Activated naive CD8-positive, alpha-beta T cell treated with anti-CD3 and anti-CD28 coated beads for 36 hours (primary cell): ENCODE data around the gene WWOX. TPM values are rescaled to one million over a fixed set of nuclear protein-coding genes. Genes with fewer than 3 reads are reported as not detected.
A peak's percentile ranks its signal among the peaks of the same experiment; 100 is the strongest.

ENCODE experiments used
- DNase-seq: peaks from one replicate; pipeline ENCODE4 v3.0.0; 2021
- H3K27ac Mint-ChIP-seq: one replicate; pipeline ENCODE4 v1.8.0; 2022; ENCODE audit warnings: mild to moderate bottlenecking, moderate library complexity, mixed read lengths
- H3K27me3 Mint-ChIP-seq: one replicate; pipeline ENCODE4 v1.8.0; 2022; ENCODE audit warnings: mild to moderate bottlenecking, mixed read lengths
- H3K36me3 Mint-ChIP-seq: one replicate; pipeline ENCODE4 v1.8.0; 2021; ENCODE audit warnings: mild to moderate bottlenecking, mixed read lengths
- H3K4me1 Mint-ChIP-seq: one replicate; pipeline ENCODE4 v1.8.0; 2021; ENCODE audit warnings: mixed read lengths
- H3K4me3 Mint-ChIP-seq: one replicate; pipeline ENCODE4 v1.8.0; 2022; ENCODE audit warnings: mild to moderate bottlenecking, moderate library complexity, mixed read lengths
- H3K9me3 Mint-ChIP-seq: one replicate; pipeline ENCODE4 v1.8.0; 2022; ENCODE audit warnings: mixed read lengths
- total RNA-seq, 2 experiments: library from RNA; stranded (reverse); gene quantifications; one replicate each; pipeline ENCODE4 v1.2.3, GENCODE V29; 2021

WWOX gene
- total RNA-seq, 2 experiments from 2014 or later = 20.0 to 23.9 TPM

DNA sequence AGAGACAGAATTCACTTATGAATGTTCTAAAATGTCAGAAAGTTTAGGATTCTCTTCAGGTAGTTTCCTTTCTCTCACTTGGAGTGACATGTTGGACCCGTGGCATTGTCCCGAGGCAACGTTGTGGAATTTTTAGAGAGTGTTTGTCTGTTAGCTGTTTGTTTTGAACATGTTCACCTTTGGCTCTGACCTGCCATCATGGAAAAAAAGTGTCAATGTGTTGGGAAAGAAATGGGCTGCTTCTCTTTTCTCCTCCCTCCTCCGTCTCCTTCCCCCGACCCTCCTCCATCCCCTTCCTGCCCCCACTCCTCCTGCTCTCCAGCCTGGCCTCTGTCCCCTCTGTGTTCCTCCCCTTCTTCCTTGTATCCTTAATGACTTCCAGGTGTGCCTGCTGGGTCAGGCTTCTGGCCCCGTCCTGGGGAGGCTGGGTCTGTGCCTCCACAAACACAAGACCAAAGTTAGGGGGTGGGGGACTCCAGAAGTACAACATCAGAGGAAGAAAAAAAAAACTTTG is 1038.0 kb downstream of the WWOX start:
- H3K27me3 Mint-ChIP-seq = no peaks in the 10 kb centered on the region
- H3K36me3 Mint-ChIP-seq = no peaks in the 10 kb centered on the region
- no peaks in the 10 kb centered on the region for H3K9me3 Mint-ChIP-seq
- no peak for DNase-seq
- H3K4me1 Mint-ChIP-seq = no peaks in the 10 kb centered on the region
- H3K27ac Mint-ChIP-seq = no peak overlapping the region
- no peak overlapping the region for H3K4me3 Mint-ChIP-seq

DNA sequence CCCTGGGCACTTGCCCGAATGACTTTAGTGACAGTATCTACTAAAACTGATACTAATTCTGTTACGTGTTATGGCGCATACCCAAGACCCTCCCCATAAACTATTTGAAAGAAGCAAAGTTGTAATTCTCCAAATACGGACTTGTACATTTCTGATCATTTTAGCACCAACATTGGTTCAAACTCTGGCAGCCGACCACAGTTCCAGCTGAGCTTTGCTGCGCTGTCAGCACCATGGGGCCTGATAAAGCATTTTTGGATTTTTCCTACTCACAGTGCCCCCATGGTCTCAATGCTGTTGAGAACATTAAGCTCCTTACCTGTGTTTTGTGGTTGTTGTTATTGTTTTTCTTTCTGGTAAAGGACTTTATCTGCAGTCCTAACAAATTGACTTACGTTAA is 1040.3 kb downstream of the WWOX start:
- no peaks in the 10 kb centered on the region for H3K27me3 Mint-ChIP-seq
- no peaks in the 10 kb centered on the region for H3K9me3 Mint-ChIP-seq
- H3K4me3 Mint-ChIP-seq = no peak overlapping the region
- H3K27ac Mint-ChIP-seq = no peak overlapping the region
- no peaks in the 10 kb centered on the region for H3K4me1 Mint-ChIP-seq
- no peak for DNase-seq
- no peaks in the 10 kb centered on the region for H3K36me3 Mint-ChIP-seq

DNA sequence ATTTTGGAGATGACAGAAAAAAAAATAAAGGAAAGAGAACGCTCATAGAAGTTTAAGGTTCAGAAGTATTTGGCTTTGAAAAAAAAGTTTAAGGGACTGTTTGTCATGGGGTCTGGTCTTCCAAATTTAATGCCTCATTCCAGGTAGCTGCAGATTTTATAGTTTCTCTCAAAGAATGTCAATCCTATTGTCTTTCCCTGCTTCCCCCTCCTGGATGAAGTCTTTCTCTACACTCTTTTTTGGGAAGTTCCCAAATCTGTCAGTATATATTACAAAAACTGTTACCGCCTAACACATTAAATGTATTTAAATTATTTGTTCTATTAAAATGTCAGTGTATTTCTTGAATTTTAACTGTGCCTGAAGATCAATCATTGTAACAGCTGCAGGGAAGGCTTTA is 1043.6 kb downstream of the WWOX start:
- Mint-ChIP-seq H3K9me3 (no peaks in the 10 kb centered on the region), H3K27ac (no peak overlapping the region), H3K27me3 (no peaks in the 10 kb centered on the region), H3K36me3 (no peaks in the 10 kb centered on the region), H3K4me3 (no peak overlapping the region), H3K4me1 (no peaks in the 10 kb centered on the region)
- no peak for DNase-seq

DNA sequence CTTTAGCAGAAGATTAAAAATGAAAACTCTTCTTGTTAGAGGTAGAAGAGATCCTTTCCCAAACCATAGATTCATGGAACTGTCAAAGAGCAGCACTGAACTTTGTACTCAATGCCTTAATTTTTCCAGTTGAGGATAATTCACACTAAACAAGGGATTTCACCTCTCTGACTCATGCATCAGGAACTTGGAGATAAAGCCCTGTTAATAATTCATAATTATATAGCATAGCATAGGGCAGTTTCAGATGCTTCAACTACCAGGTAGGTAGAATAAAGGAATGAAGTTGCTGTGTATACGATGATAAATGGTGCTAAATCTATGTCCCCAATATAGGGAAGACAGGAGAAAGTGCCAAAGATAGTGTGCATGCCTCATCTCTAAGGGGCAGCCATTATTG is 1050.7 kb downstream of the WWOX start:
- Mint-ChIP-seq H3K4me1 (no peaks in the 10 kb centered on the region), H3K27me3 (peaks cover 3% of the 10 kb centered on the region), H3K9me3 (no peaks in the 10 kb centered on the region)

DNA sequence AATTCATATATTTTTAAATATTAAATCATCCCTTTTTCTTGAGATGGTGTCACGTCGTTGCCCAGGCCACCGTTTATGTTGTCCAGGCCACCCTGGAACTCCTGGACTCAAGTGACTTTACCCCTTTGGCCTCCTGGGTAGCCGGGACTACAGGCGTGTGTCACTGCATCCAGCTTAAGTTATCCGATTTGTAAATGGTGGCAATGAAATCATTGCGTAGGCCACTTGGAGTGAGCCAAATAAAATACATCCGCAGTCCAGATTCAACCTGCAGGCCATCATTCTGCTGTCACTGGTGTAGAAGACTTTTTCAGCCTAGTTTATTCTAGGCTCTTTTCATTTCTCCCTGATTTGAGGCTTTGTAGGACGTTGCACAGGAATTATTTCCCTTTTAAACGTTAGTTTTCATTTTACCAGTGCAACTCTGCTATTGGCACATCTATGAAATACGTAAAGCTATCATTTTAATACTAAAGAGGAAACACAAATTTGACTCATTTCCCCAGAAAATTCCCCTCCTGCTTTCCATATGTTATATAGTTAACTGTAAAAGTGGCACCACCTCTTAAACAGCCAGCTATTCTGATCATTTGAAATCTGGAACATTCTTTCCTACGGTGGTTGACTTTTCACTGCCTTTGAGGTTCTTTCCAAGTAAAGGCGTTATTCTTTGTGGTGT is 1051.3 kb downstream of the WWOX start:
- Mint-ChIP-seq H3K4me1 (peaks cover 3% of the 10 kb centered on the region), H3K27ac (no peak overlapping the region), H3K27me3 (peaks cover 3% of the 10 kb centered on the region), H3K4me3 (no peak overlapping the region), H3K9me3 (no peaks in the 10 kb centered on the region), H3K36me3 (no peaks in the 10 kb centered on the region)
- DNase-seq = no peak

More for the DNA sequence above, 1050.7 kb downstream of the WWOX start:
- H3K27ac Mint-ChIP-seq = no peak overlapping the region
- no peaks in the 10 kb centered on the region for H3K36me3 Mint-ChIP-seq
- H3K4me3 Mint-ChIP-seq = no peak overlapping the region
- no peak for DNase-seq

DNA sequence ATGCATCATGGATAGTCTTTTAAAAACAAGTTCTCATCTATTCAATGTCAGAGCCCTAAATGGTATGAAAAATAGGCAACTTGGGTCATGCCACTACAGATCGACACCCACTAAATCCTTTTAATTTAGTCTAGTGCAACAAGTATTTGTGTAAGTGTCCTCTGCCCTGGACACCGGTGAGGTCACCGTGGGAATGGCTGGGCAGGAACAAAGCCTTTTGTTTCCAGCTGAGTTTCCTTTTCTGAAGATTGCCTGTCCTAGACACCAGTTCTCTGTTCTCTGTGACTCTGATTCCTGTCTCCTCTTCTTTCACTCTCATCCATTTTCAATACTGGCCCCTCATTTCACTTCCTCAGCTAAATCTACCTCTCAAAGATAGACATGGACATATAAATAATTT is 1054.6 kb downstream of the WWOX start:
- DNase-seq = no peak
- no peaks in the 10 kb centered on the region for H3K9me3 Mint-ChIP-seq
- H3K4me1 Mint-ChIP-seq = peaks cover 10% of the 10 kb centered on the region
- peaks cover 14% of the 10 kb centered on the region for H3K27me3 Mint-ChIP-seq
- H3K27ac Mint-ChIP-seq = no peak overlapping the region
- no peak overlapping the region for H3K4me3 Mint-ChIP-seq
- H3K36me3 Mint-ChIP-seq = no peaks in the 10 kb centered on the region

DNA sequence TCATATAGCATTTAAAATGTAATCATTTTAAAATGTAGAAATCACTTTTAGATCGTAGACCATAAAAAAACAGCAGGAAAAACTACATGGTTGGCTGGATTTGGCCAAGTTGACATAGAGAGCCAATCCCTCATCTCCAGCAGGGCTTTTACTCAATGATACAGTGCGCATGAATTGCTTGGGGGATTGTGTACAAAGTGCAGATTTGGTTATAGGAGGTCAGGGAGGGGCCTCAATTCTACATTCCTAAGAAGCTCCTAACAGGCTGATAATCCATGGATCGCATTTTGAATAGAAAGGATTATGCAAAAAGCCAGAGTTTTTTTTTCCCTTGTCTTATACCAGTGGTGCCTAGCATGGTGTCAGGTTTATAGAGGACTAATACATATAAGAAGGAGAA is 1056.0 kb downstream of the WWOX start:
- no peaks in the 10 kb centered on the region for H3K36me3 Mint-ChIP-seq
- H3K9me3 Mint-ChIP-seq = no peaks in the 10 kb centered on the region
- peaks cover 14% of the 10 kb centered on the region for H3K27me3 Mint-ChIP-seq
- no peak overlapping the region for H3K4me3 Mint-ChIP-seq
- H3K4me1 Mint-ChIP-seq = peaks cover 10% of the 10 kb centered on the region
- H3K27ac Mint-ChIP-seq = no peak overlapping the region
- no peak for DNase-seq

DNA sequence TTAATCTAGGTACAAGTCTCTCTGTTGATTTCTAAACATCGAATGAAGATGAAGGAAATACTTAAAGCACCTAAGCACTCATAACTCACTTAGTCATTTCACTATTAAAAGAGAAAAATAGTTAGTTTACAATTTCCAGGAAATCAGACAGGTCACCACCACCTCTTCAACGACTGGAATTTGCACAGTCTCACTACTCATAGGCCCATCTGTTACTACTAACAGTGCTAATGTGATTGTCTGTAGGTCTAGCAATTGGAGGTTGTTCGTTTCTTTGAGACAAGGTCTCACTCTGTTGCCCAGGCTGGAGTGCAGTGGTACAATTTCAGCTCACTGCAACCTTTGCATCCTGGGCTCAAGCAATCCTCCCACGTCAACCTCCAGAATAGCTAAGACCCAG is 1056.5 kb downstream of the WWOX start:
- Mint-ChIP-seq H3K4me1 (peaks cover 10% of the 10 kb centered on the region), H3K36me3 (no peaks in the 10 kb centered on the region), H3K27me3 (peaks cover 14% of the 10 kb centered on the region), H3K27ac (no peak overlapping the region), H3K9me3 (no peaks in the 10 kb centered on the region), H3K4me3 (no peak overlapping the region)
- no peak for DNase-seq

DNA sequence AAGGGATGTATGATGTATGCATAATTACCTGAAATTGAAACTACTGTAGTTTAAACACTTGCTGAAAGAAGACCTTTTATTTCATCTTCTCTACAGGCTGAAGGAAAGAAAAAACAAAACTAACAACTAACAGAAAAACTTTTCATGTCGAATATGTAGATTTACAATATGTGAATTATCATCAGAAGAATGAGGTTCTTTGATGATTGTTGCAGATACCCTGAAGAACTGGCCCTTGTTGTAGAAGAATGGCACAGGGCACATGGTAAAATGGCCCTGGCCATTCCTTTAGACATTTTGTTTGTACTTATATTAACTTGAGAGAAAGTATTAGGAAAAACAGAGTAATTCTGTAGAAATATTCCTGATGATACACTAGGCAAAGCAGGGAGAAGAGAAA is 1057.3 kb downstream of the WWOX start:
- no peak for DNase-seq
- H3K4me3 Mint-ChIP-seq = no peak overlapping the region
- no peaks in the 10 kb centered on the region for H3K9me3 Mint-ChIP-seq
- H3K36me3 Mint-ChIP-seq = no peaks in the 10 kb centered on the region
- no peak overlapping the region for H3K27ac Mint-ChIP-seq
- peaks cover 10% of the 10 kb centered on the region for H3K4me1 Mint-ChIP-seq
- peaks cover 14% of the 10 kb centered on the region for H3K27me3 Mint-ChIP-seq

DNA sequence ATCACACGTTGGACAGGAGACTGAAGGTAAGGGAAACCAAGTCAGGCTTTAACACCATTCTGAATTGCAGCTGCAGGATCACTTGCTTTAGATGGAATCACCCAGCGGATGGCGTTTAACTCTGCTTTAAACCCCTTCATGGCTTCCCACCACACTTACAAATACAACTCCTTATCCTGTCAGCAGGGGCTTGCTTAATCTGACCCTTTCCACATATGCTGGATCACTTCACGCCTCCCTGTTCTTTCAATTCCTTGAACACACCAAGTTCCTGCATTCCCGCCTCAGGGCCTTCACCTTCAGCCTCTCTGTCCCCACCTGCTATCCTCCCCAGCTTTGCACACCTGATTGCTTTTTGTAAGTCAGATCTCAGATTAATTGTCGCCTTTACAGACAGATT is 1058.9 kb downstream of the WWOX start:
- Mint-ChIP-seq H3K4me1 (peaks cover 13% of the 10 kb centered on the region), H3K36me3 (no peaks in the 10 kb centered on the region), H3K27ac (no peak overlapping the region), H3K27me3 (peaks cover 11% of the 10 kb centered on the region), H3K9me3 (no peaks in the 10 kb centered on the region), H3K4me3 (no peak overlapping the region)
- DNase-seq = no peak

DNA sequence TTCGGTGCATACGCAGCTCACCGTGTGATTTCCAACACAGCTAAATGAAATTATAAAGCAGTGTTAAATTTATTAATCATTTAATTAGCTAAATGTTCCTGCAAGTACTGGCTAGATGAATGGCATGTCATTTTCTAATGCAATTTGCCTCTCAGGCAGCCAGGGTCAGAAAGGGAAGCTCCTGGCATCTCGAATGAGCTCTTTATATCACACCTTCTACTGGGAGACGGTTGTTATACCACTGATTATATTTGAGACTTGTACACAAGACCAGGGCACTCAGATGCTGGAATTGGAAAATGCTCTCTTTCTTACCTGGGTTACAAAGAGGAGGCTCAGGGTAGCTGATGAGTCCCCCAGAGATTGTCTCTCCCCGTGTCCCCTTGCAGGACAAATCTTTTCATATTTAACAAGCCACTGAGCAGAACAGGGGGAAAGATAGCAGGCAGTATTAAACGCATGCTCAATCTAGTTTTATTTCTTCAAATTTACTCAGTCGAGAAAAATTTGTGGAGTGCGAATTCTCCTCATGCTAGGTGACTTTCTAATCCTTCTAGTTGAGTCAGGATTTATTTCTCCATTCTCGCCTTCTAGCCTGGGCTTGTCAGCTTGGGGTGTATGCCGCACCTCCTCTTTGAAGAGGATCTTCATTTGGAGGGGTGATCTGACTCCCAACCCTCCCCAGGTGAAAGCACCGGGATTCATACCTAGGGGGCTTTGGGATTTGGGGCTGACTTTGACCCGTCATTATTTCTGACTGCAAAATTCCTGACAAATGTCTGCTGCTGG is 1060.0 kb downstream of the WWOX start:
- no peak overlapping the region for H3K27ac Mint-ChIP-seq
- peaks cover 11% of the 10 kb centered on the region for H3K27me3 Mint-ChIP-seq
- H3K4me3 Mint-ChIP-seq = no peak overlapping the region
- peaks cover 18% of the 10 kb centered on the region for H3K4me1 Mint-ChIP-seq
- no peaks in the 10 kb centered on the region for H3K9me3 Mint-ChIP-seq
- no peaks in the 10 kb centered on the region for H3K36me3 Mint-ChIP-seq
- no peak for DNase-seq

DNA sequence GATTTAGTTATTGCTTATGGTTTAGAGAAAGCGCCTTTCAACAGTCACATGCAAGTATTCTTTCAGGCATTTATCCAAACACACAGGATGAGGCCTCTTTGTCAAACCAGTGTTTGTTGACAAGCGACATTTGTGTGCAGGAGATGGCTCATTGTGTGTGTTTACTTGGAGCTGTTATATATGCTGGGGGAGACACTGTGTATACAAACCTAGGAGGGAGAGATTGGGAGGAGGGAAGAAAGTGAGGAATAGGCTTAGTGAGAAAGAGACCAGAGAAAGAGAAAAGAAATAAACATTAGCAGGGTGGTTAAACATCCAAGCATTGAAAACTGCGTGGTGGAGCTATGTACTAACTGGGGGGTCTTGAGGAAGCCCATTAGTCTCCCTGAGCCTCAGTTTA is 1063.5 kb downstream of the WWOX start:
- peaks cover 8% of the 10 kb centered on the region for H3K36me3 Mint-ChIP-seq
- DNase-seq = no peak
- peaks cover 7% of the 10 kb centered on the region for H3K9me3 Mint-ChIP-seq
- H3K27me3 Mint-ChIP-seq = peaks cover 6% of the 10 kb centered on the region
- H3K4me3 Mint-ChIP-seq = no peak overlapping the region
- peaks cover 7% of the 10 kb centered on the region for H3K4me1 Mint-ChIP-seq
- H3K27ac Mint-ChIP-seq = no peak overlapping the region

DNA sequence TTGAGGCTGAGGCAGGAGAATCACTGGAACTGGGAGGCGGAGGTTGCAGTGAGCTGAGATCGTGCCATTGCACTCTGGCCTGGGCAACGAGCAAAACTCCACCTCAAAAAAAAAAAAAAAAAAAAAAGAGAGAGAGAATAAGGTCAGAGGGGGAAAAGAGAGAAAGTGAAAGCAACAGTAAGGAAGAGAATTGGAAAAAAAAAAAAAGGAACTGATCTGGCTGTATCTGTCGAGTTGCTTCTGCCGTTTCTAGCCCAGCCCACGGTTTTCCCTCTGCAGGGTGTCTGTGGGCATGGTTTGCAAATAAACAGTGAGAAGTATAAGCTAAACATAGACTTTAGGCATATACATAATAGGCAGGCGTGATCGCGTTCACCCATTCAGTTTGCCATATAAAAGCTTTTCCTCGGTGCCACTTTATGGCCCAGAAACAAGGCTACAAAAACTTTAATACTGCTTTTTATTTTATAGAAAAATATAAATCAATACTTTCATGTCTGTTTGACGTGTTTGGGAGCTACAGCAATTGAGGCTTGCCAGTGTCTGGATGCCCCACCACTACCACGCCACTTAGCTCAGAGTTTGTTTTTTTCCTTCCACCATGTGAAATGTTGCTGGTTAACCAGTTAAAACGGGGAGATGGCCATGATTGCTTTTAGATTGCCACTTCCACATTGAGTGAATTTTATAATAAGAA is 1064.4 kb downstream of the WWOX start:
- no peak overlapping the region for H3K27ac Mint-ChIP-seq
- peaks cover 11% of the 10 kb centered on the region for H3K36me3 Mint-ChIP-seq
- H3K4me3 Mint-ChIP-seq = peak overlapping the region; percentile 70
- H3K9me3 Mint-ChIP-seq = peaks cover 9% of the 10 kb centered on the region
- DNase-seq = no peak
- no peaks in the 10 kb centered on the region for H3K27me3 Mint-ChIP-seq
- peaks cover 8% of the 10 kb centered on the region for H3K4me1 Mint-ChIP-seq

DNA sequence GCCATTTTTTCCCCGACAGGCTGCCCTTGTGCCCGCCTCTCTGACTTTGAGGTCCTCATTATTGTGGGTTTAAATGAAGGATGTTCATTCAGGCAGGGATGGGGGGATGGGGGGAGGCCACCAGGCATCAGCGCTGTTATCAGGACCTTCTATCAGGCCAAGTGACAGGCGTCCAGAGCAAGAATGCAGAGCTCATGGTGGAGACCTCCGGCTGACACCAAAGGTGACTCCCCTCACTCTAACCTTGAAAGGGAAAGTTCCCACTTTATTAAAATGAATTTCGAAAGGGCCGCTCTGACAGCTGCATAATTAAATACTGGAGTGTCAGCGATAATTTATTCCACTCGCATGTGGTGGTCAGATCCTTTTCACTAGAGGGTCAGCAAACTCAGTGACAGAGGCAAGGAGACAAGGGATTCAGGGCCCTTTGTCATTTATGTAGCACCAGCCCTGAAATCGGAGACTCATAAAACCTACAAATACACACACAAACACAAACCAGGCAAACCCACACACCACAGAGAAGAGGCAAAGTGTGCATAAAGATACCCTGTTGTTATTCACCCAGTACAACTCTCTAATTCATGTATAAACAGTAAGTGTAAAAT is 1065.0 kb downstream of the WWOX start:
- H3K9me3 Mint-ChIP-seq = peaks cover 9% of the 10 kb centered on the region
- H3K36me3 Mint-ChIP-seq = peaks cover 11% of the 10 kb centered on the region
- no peak overlapping the region for H3K27ac Mint-ChIP-seq
- H3K4me1 Mint-ChIP-seq = peaks cover 14% of the 10 kb centered on the region
- no peak for DNase-seq
- no peaks in the 10 kb centered on the region for H3K27me3 Mint-ChIP-seq
- no peak overlapping the region for H3K4me3 Mint-ChIP-seq

DNA sequence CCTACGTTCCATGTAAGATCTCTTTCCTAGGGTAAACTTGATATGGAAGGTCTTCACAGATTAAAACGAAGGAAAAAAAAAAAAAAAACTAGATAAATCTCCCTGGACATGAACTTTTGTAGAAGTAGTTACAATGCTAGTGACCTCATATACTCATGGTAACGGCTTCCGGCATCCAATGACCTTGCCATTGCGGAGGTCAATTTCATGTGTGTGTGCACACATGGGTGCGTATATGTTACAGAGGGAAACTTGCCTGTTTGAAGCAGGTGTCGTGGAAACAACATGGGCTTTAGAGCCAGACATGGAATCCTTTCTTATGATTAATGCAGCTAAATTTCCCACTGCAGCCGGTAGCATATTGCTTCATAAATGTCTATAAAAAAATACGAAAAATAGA is 1065.6 kb downstream of the WWOX start:
- peaks cover 14% of the 10 kb centered on the region for H3K4me1 Mint-ChIP-seq
- no peak overlapping the region for H3K27ac Mint-ChIP-seq
- no peak overlapping the region for H3K4me3 Mint-ChIP-seq
- peaks cover 11% of the 10 kb centered on the region for H3K36me3 Mint-ChIP-seq
- H3K27me3 Mint-ChIP-seq = no peaks in the 10 kb centered on the region
- peaks cover 9% of the 10 kb centered on the region for H3K9me3 Mint-ChIP-seq
- no peak for DNase-seq
